GM23338 (cell line): ENCODE data around the gene TMEM30B. TPM values are rescaled to one million over a fixed set of nuclear protein-coding genes. Genes with fewer than 3 reads are reported as not detected.
A peak's percentile ranks its signal among the peaks of the same experiment; 100 is the strongest.

Source experiments
- ATAC-seq: fragments of 200-7000 bp; cut with Tn5 transposase; 3 replicates; pipeline ENCODE4 v1.9.1; 2020
- DNase-seq: peaks from one replicate; pipeline ENCODE4 v3.0.0-alpha.2; 2015; ENCODE audit warnings: low spot score
- H2AFZ ChIP-seq: fragments of 200-600 bp; sonication (generic); 2 replicates; pipeline ENCODE4 v1.8.0; 2016; ENCODE audit warnings: antibody characterized with exemption, mild to moderate bottlenecking, moderate library complexity
- H3F3A ChIP-seq: fragments of 200-600 bp; sonication (generic); replicated peaks from 2 replicates; pipeline ENCODE4 v1.8.0; 2017; ENCODE audit warnings: antibody characterized with exemption, mixed run types, low read depth
- H3K27ac ChIP-seq: fragments of 200-600 bp; sonication (generic); 2 replicates; pipeline ENCODE4 v1.6.1; 2016; ENCODE audit warnings: low read depth
- H3K27me3 ChIP-seq: fragments of 200-600 bp; sonication (generic); 2 replicates; pipeline ENCODE4 v1.8.0; 2016; ENCODE audit warnings: mild to moderate bottlenecking, mixed run types, moderate library complexity; ENCODE audit not compliant: insufficient read depth
- H3K36me3 ChIP-seq: fragments of 200-600 bp; sonication (generic); 2 replicates; pipeline ENCODE4 v1.8.0; 2016; ENCODE audit warnings: mild to moderate bottlenecking; ENCODE audit not compliant: insufficient read depth
- H3K4me1 ChIP-seq: fragments of 200-600 bp; sonication (generic); 2 replicates; pipeline ENCODE4 v1.8.0; 2016; ENCODE audit warnings: mild to moderate bottlenecking, moderate library complexity; ENCODE audit not compliant: insufficient read depth
- H3K4me2 ChIP-seq: fragments of 200-600 bp; sonication (generic); 2 replicates; pipeline ENCODE4 v1.7.1; 2017; ENCODE audit warnings: mixed run types
- H3K4me3 ChIP-seq: fragments of 200-600 bp; sonication (generic); 2 replicates; pipeline ENCODE4 v1.6.1; 2016; ENCODE audit warnings: mixed run types
- H3K79me2 ChIP-seq: fragments of 200-600 bp; sonication (generic); replicated peaks from 2 replicates; pipeline ENCODE4 v1.8.0; 2017; ENCODE audit warnings: mild to moderate bottlenecking; ENCODE audit not compliant: insufficient read depth
- H3K9me2 ChIP-seq: fragments of 200-600 bp; sonication (generic); 2 replicates; pipeline ENCODE4 v1.8.0; 2017; ENCODE audit not compliant: insufficient read depth
- H4K20me1 ChIP-seq: fragments of 200-600 bp; sonication (generic); replicated peaks from 2 replicates; pipeline ENCODE4 v1.8.0; 2017; ENCODE audit warnings: mild to moderate bottlenecking; ENCODE audit not compliant: insufficient read depth
- H3K27ac Mint-ChIP-seq: 2 replicates; pipeline ENCODE4 v1.8.0; 2020; ENCODE audit warnings: inconsistent platforms, mild to moderate bottlenecking, moderate library complexity, mixed read lengths
- H3K27me3 Mint-ChIP-seq: 3 replicates; pipeline ENCODE4 v1.8.0; 2022; ENCODE audit warnings: low read depth, mild to moderate bottlenecking, moderate library complexity, mixed read lengths, inconsistent platforms; ENCODE audit not compliant: insufficient read depth, poor library complexity
- H3K36me3 Mint-ChIP-seq: 3 replicates; pipeline ENCODE4 v1.8.0; 2021; ENCODE audit warnings: low read depth, mild to moderate bottlenecking, inconsistent platforms, moderate library complexity, mixed read lengths
- H3K4me1 Mint-ChIP-seq: 3 replicates; pipeline ENCODE4 v1.8.0; 2020; ENCODE audit warnings: mild to moderate bottlenecking, inconsistent platforms, mixed read lengths
- H3K4me3 Mint-ChIP-seq: 3 replicates; pipeline ENCODE4 v1.8.0; 2021; ENCODE audit warnings: moderate library complexity, mild to moderate bottlenecking, inconsistent platforms, mixed read lengths
- H3K9me3 Mint-ChIP-seq: 3 replicates; pipeline ENCODE4 v1.8.0; 2020; ENCODE audit warnings: moderate library complexity, mild to moderate bottlenecking, inconsistent platforms, mixed read lengths
- CREB1 ChIP-seq: fragments of 250-450 bp; sonication (Bioruptor Pico); IDR thresholded peaks from 2 replicates; pipeline ENCODE4 v1.5.0; 2020; ENCODE audit warnings: low read depth, mild to moderate bottlenecking, moderate library complexity
- CTCF ChIP-seq, 2 experiments: fragments of 200-600 bp in 1 of 2; sonication (generic) in 1 of 2; conservative IDR thresholded peaks; 2 replicates each; pipeline versions ENCODE4 v1.5.1 to v1.6.1; 2016 to 2017; ENCODE audit warnings: antibody characterized with exemption in 2 of 2, low read depth in 2 of 2, mild to moderate bottlenecking in 2 of 2, moderate library complexity in 1 of 2
- POLR2AphosphoS5 ChIP-seq: IDR thresholded peaks from 2 replicates; pipeline ENCODE4 v1.6.1; 2016; ENCODE audit warnings: antibody characterized with exemption, low read depth
- REST ChIP-seq: IDR thresholded peaks from one replicate; pipeline ENCODE4 v1.6.1; 2018; ENCODE audit warnings: antibody characterized with exemption; ENCODE audit not compliant: unreplicated experiment
- ZNF114 ChIP-seq: fragments of 250-450 bp; sonication (Bioruptor Pico); IDR thresholded peaks from 2 replicates; pipeline ENCODE4 v1.5.0; 2020; ENCODE audit warnings: mild to moderate bottlenecking, moderate library complexity
- ZNF331 ChIP-seq: fragments of 250-450 bp; sonication (Bioruptor Pico); IDR thresholded peaks from 2 replicates; pipeline ENCODE4 v1.5.0; 2020; ENCODE audit warnings: low read depth, mild to moderate bottlenecking, moderate library complexity
- polyA plus RNA-seq: library from polyadenylated mRNA; unstranded; fragments of >200 nt; fragmentation: Nextera tagmentation; extraction: Ambion mirVana; gene quantifications from 2 replicates; pipeline ENCODE4 v1.2.1, GENCODE V29; 2016
- total RNA-seq: library from RNA; depleted of rRNA; stranded (reverse); fragments of >200 nt; shearing (Covaris generic); gene quantifications from 2 replicates; pipeline ENCODE4 v1.2.3, GENCODE V29; 2014

Gene TMEM30B
- total and polyA plus RNA-seq, 2 experiments from 2014 or later = 7.2 to 22.9 TPM

- Histone ChIP-seq H3F3A (no peaks in the 10 kb centered on the region), H3K4me3 (no peak overlapping the region), H3K36me3 (no peaks in the 10 kb centered on the region), H3K79me2 (no peaks in the 10 kb centered on the region), H2AFZ (no peak overlapping the region), H3K4me1 (no peaks in the 10 kb centered on the region), H3K4me2 (no peak overlapping the region), H3K27ac (no peak overlapping the region), H4K20me1 (no peaks in the 10 kb centered on the region), H3K27me3 (no peaks in the 10 kb centered on the region), H3K9me2 (no peaks in the 10 kb centered on the region)
- DNase-seq (no peak), ATAC-seq (no peak)
- H3K27ac Mint-ChIP-seq = no peak overlapping the region
- TF ChIP-seq REST (no peak), CREB1 (CRISPR knock-in tag) (no peak)
- peaks cover 2% of the 10 kb centered on the region for H3K27me3 Mint-ChIP-seq
- H3K36me3 Mint-ChIP-seq = peaks cover 3% of the 10 kb centered on the region; the same call in 2 of the 3 replicates
- H3K4me1 Mint-ChIP-seq = peaks cover 10% of the 10 kb centered on the region
- H3K9me3 Mint-ChIP-seq = peaks cover 9% of the 10 kb centered on the region
- no peak overlapping the region for H3K4me3 Mint-ChIP-seq
Measured at GRCh38 chr14:61329478-61330051, 48.4 kb upstream of the TMEM30B start.

- H3K9me2 ChIP-seq = no peaks in the 10 kb centered on the region
- peaks cover 6% of the 10 kb centered on the region for H3K4me1 Mint-ChIP-seq
- no peak for TF ChIP-seq POLR2AphosphoS5
- no peak for TF ChIP-seq ZNF114 (CRISPR knock-in tag)
- no peak overlapping the region for H3K27ac Mint-ChIP-seq
- H3K4me3 ChIP-seq = no peak overlapping the region
- peaks cover 2% of the 10 kb centered on the region for H3K27me3 Mint-ChIP-seq
- no peak overlapping the region for H2AFZ ChIP-seq
- H3K4me1 ChIP-seq = no peaks in the 10 kb centered on the region
- H3F3A ChIP-seq = no peaks in the 10 kb centered on the region
- H3K27me3 ChIP-seq = peaks cover 7% of the 10 kb centered on the region
- H4K20me1 ChIP-seq = no peaks in the 10 kb centered on the region
- H3K36me3 ChIP-seq = no peaks in the 10 kb centered on the region
- DNase-seq = no peak
- ATAC-seq = no peak
- H3K4me3 Mint-ChIP-seq = no peak overlapping the region
- peaks cover 5% of the 10 kb centered on the region; the same call in 2 of the 3 replicates for H3K36me3 Mint-ChIP-seq
- peaks cover 9% of the 10 kb centered on the region for H3K9me3 Mint-ChIP-seq
- no peaks in the 10 kb centered on the region for H3K79me2 ChIP-seq
- no peak overlapping the region for H3K27ac ChIP-seq
- no peak overlapping the region for H3K4me2 ChIP-seq
Measured at GRCh38 chr14:61328626-61329262, 47.6 kb upstream of the TMEM30B start.

GRCh38 chr14:61326847-61327246 is 45.7 kb upstream of the TMEM30B start:
- H3K4me3 ChIP-seq = no peak overlapping the region
- no peak overlapping the region for H3K27ac ChIP-seq
- DNase-seq (peak; percentile 53), ATAC-seq (peak; percentile 72)
- no peak overlapping the region for H3K4me2 ChIP-seq
- peaks cover 26% of the 10 kb centered on the region for H3K27me3 ChIP-seq
- H3K4me1 ChIP-seq = no peaks in the 10 kb centered on the region
- no peaks in the 10 kb centered on the region for H3K79me2 ChIP-seq
- H3K9me2 ChIP-seq = no peaks in the 10 kb centered on the region
- no peaks in the 10 kb centered on the region for H3K36me3 ChIP-seq
- peaks cover 9% of the 10 kb centered on the region for H3K9me3 Mint-ChIP-seq
- peaks cover 5% of the 10 kb centered on the region; the same call in 2 of the 3 replicates for H3K36me3 Mint-ChIP-seq
- peaks cover 13% of the 10 kb centered on the region for H3K4me1 Mint-ChIP-seq
- no peak overlapping the region for H2AFZ ChIP-seq
- TF ChIP-seq CTCF (conservative IDR thresholded peaks at IDR 0.05; ENCODE audit: low read depth in 2 of 2) (peak; percentile 37 to 53; a peak in 3 of 4 replicates), ZNF331 (CRISPR knock-in tag) (no peak)
- no peaks in the 10 kb centered on the region for H4K20me1 ChIP-seq
- H3K27ac Mint-ChIP-seq = no peak overlapping the region
- peaks cover 16% of the 10 kb centered on the region for H3K27me3 Mint-ChIP-seq
- no peak overlapping the region for H3K4me3 Mint-ChIP-seq
- H3F3A ChIP-seq = no peaks in the 10 kb centered on the region
